Middle frontal gyrus (tissue), 1 donor: Measurements from ENCODE around the gene KPNA3.
"Not testable (repeated sequence)": the region's sequence is repeated elsewhere in the genome, so short reads cannot be mapped to it uniquely, and the experiment has no call there.

Source experiments
- DNase-seq: peaks from one replicate; pipeline ENCODE4 v3.0.0-alpha.2; 2015; ENCODE audit warnings: low spot score; ENCODE audit errors: extremely low spot score

The KPNA3 gene

DNA sequence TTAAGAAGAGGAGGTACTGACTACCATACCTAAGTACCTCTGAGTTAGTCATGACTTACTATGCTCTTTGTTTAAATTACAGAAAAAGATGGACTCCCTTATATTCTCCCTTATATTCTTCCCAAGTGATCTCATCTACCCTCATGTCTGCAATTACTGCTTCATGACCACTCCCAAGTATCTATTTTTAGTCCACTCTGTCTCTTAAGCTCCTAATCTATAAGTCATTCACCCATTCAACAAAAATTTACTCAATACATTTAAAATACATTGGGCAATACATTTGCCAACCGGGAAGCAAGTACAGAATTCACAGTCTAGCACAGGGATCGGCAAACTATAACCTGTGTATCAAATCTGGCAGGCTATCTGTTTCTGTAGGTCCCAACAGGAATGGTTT is 42.6 kb downstream of the KPNA3 start:
- no peak for DNase-seq

DNA sequence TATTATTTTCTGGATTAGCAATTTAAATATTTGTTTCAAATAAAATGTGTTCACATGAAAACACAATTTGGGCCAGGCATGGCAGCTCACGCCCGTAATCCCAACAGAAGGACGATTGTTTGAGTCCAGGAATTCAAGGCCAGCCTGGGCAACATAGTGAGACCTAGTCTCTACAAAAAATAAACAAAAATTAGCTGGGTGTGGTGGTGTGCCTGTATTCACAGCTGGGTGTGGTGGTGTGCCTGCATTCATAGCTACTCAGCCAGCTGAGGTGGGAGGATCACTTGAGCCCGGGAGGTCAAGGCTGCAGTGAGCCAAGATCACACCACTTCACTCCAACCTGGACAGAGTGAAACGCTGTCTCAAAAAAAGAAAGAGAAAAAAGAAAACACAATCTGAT is 46.4 kb downstream of the KPNA3 start:
- DNase-seq, result no peak

DNA sequence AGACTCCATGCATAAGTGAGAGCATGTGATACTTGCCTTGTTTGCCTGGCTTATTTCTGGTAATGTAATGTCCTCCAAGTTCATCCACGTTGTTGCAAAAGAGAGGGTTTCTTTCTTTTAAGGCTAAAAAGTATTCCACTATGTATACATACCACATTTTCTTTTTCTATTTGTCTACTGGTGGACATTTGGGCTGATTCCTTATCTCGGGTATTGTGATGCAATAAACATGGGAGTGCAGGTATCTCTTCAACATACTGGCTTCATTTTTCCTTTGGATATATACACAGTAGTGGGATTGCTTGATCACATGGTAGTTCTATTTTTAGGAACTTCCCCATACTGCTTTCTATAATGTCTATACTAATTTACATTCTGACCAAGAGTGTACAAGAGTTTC is 51.6 kb downstream of the KPNA3 start:
- DNase-seq, result no peak

DNA sequence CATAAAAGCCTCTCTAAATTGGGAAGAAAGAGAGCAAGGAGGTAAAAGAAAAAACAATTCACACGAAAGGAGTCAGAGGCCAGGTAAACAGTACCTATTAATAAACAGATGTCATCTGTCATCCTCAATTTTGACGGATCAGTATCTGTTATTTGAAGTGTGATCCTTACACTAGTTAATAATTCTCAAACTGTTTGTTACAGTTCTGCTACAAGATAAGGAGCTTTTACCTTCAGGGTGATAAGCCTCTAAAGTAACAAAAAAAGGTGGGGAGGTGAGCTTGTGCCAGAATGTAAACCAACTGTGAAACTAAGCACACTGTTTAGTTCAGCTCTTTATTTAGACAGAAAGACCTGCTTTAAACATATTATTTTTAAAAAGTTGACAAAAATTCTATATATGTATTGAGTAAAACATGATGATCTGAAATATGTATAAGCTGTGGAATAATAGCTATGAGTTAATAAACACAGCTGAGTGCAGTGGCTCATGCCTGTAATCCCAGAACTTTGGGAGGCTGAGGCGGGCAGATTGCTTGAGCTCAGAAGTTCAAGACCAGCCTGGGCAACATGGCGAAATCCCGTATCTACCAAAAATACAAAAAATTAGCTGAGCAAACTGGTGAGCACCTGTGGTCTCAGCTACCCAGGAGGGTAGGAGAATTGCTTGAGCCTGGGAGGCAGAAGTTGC is 52.8 kb downstream of the KPNA3 start:
- DNase-seq, result no peak

DNA sequence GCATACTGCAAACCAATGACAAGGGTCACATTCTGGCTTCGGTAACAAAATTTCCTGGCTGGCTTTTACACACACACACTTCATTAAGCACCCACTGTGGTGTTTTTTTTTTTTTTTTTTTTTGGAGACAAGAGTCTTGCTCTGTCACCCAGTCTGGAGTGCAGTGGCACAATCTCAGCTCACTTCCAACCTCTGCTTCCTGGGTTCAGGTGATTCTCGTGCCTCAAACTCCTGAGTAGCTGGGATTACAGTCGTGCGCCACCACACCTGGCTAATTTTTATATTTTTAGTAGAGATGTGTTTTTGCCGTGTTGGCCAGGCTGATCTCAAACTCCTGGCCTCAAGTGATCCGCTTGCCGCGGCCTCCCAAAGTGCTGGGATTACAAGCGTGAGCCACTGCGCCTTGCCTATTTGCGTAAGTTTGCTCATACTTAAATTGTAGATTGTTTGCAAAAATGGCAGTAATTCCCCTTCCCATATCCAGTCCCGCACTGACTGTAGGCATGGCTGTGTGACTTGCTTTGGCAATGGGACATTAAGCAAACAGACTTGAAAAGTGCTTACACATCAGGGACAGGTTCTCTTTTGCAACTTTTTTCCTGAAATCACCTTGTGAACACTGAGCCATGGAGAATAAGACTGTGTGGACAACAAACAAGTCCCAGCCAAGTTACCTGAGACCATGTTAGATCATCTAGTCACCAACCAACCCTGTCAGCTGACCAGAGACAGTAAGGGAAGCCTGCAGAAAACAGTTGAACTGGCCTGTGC is 59.1 kb downstream of the KPNA3 start:
- DNase-seq, result no peak

DNA sequence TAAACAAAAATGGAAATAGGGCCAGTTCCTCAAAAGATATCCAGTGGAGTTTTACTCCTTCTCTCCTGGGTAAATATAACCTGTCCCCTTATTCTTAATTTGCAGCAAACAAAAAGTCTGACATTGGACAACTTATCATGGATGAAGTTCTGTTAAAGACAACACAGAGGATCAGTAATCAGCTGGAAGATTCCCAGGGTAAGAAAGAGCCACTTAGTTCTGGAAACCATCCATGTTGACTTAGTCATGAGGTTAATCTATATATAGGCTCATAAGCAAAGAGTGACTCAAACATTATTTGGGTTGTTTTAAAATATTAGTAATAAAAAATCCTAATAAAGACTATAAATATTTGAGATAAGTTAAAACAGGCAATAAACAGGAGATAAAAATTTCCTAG is 60.7 kb downstream of the KPNA3 start:
- no peak for DNase-seq

DNA sequence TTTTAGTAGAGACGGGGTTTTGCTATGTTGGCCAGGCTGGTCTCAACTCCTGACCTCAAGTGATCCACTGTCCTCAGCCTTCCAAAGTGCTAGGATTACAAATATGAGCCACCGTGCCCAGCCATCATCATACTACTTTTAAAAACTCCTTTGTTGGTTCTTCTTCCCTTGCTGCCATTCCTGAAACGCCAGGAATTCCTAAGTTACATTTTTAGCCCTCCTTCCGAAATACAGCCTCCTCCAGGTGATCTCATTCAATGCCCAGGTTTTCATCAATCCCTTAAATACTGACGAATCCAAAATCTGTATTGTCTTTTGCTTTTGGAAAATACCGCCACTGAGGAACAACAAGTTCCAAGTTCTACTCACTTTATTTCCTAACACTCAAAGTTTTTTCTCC is 75.9 kb downstream of the KPNA3 start:
- DNase-seq, result no peak

DNA sequence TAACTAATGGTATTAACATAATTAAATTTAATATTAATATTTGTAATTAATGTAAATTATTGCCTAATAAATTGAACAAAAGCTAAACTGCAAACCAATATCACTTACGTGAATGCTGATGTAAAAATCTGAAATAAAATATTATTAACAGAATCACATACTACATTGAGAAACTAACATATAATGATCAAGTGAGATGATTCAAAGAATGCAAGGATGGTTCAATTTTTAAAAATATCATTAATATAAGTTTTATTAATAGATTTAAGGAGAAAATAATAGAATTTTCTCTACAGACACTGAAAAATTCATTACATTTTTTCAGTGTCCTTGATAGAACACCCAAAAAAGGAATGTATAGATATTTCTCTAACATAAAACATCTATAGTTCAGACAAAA is 77.7 kb downstream of the KPNA3 start:
- no peak for DNase-seq

DNA sequence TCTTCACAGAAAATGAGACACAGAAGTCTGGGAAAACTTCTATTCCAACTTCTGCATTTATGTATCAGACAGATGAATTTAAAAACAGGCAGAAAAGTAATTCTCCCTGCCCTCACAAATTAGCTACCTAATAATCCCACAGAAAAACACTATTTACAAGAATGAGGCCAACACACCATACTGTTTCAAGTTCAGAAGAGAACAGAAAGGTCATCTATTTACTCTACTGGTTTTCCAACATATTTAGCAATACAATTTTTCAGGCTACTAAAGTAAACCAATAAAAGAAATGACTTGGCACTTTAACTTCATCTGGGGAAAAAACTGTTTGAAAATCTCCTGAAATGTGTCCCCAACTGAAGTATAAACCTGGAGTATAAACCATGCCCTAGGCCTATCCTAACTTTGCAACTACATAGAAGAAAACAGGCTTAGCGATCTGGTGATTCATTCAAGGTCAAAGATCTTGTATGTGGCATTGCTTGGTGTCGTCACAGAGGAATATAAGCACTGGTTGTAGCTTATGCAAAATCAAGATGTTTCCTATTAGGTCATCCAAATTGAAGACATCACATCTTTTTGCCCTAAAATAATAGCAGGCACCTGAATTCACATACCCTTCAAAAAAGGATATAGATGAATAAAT is 81.1 kb downstream of the KPNA3 start:
- DNase-seq, result no peak

DNA sequence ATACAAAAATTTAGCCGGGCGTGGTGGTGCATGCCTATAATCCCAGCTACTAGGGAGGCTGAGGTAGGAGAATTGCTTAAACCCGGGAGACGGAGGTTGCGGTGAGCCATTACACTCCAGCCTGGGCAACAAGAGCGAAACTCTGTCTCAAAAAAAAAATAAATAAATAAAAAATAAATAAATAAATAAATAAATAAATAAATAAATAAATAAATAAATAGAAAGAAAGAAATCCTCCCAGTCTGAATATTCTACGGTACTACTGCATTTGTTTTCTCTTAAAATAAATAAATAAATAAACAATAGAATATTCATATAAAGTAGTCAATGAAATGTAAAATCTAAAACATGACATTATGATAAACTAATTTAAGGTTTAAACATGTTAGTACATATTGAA is 88.2 kb downstream of the KPNA3 start:
- not testable (repeated sequence) for DNase-seq

DNA sequence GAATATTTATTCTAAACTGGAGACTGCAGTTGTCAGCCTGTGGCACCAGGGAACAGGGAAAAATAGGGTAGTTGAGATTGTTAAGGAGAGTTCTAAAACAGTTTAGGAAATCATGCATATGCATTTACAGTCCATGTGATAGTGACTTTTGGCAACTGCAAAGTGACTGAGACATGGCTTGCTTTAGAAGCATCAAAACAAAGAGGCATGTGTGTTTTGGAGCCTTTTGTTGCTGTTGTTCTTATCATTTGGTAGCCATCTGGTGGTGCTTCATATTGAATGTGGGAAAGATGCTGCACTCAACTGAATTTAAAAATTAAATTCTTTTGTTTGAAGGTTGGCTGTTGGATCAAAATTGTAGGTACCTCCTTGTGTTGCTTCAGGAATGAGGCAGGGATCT is 91.0 kb downstream of the KPNA3 start:
- DNase-seq, result no peak

DNA sequence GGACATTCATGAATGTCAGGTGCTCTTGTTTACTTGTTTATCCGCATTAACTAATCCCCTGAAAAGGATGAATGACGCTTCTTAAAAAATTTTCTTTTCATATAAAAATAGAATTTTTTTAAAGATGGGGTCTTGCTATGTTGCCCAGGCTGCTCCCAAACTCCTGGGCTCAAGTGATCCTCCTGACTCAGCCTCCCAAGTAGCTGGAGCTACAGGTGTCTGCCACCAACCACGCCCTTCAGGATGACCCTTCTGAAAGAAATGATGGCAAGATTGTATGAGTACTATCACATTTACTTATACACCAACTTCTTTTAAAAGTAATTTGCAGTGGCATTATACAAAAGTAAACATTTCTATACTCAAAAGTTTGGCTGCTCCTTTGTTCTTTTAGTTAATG is 95.0 kb downstream of the KPNA3 start:
- DNase-seq, result no peak

DNA sequence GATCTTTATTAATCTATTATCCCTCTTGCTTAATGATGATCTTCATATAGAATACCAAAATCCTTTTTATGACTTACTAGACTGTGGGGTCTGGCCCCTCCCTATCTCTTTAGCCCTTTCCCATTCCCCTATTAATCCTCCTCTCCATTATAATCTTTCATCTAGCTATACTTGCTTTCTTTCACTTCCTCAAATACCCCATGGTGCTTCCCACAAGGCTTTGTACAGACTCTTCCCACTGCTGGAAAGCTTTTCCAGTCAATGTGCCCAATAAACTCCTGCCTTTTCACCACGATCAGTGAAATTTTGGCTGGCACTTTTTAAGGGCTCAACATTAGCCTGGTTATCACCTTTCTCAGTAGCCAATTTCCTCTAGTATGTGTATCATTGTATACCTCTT is 98.0 kb downstream of the KPNA3 start:
- DNase-seq, result no peak

DNA sequence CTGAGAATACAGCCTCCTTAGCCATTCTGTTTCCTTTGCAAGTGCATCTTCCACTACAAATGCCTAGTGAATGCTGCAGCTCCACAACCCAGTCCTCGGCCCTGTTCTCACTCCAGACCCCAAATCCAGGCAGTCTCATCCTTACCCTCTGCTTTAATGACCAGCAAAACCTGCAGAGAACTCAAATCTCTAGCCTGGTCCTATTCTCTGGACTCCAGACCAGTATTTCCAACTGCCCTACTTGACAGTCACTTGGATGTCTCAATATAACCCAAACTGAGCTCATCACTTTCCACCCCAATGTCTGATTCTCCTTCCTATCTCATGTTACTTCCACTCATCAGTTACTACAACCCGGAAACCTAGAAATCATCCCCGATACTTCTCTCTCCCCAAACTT is 98.6 kb downstream of the KPNA3 start:
- no peak for DNase-seq

DNA sequence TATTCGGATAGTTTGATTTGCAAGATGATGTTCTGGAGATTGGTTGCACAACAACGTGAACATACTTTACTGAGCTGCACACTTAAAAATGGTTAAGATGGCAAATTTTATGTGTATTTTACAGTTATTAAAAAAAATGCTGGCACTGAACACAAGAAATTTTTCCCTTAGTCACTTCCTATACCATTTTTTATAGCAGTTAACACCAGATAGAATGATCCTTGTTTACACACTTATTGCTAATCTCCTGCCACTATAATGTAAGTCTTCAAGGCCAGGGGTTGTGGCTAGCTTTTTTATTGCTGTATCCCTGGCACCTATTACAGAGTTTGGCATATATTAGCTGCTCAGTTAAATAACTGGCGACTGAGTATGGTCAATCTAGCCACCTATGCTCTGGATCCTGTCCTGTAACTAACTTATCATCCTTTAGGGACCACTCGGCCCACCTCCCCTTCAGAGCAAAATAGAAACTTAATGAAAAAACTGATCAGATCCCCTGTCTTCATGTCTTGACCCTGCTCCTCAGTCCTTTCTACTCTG is 99.2 kb downstream of the KPNA3 start:
- DNase-seq, result no peak

DNA sequence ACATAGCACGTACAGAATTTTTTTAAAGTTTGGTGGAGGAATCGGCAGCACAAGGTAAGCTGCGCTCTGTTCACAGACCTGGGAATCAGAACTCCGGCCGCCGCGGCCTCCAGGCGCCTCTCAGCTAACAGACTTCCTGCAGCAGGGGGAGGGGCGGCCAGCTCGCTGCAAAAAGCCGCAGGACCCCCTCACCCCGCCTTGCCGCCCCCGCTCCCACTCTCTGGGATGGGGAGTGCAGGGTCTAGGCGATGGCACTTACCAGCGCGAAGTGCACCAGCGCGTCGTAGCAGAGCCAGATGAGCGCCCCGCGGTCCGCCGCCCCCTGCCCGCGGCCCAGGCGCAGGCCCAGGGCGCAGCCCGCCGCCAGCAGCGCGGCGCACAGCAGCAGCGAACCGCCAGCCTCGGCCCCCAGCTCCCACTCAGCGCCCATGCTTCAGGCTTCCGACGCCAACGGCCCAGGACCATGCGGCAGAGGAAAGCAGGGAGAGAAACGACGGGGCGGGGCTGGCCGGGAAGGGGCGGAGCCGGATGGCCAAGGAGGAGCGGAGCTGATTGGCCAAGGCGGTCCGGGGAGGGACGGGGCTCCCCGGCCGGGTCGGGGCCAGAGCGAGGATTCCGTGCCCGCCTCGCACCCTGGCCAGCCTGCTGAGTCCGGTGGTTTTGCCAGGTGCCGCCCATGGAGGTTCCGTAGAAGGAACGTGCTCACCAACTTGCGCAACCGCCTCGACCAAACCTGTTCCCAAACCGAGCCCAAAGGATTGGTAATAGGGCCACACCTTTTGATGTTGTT is 101.3 kb downstream of the KPNA3 start, which contains the start of gene EBPL:
EBPL (minus strand) TSS at position 492 of the 790 bp plus-strand sequence; CDS start at position 430, 62 bp downstream.
- peak; percentile 73 for DNase-seq

DNA sequence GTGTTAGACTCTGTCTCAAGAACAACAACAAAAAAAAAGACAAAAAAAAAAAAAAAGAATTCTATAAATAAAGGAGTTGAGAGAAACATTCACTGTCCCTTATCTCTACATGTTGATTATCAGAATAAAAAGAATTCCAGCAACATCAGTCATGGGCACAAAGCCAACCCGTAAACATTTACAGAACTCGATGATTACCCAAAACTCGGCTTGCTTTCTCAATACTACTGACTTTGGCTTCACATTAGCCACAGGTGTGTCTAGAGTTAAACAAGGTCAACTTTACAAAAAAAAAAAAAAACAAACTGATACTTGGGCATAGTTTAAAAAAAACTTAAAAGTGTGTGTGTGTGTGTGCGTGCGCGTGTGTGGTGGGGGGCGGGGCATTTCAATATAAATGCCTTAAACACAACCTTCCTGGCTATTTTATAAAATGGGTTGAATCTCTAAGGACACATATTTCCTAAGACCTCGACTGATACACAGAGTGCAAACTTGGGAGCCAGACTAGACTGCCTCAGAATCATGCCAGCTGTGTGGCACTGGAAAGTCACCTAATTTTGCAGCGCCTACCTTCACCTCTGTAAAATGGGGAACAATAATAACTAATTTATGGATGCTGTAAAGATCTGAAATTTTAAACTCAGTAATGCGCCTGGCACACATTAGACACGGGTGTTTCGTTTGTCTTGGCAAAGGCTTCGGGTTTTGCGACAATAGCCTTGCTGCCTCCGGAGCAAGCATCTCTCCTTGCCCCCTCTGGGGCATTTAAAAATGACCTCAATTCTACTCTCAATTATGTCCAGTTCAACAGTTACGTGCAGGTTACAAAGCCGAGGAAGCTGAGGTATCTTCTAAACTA is 102.1 kb downstream of the KPNA3 start:
- DNase-seq, result no peak

DNA sequence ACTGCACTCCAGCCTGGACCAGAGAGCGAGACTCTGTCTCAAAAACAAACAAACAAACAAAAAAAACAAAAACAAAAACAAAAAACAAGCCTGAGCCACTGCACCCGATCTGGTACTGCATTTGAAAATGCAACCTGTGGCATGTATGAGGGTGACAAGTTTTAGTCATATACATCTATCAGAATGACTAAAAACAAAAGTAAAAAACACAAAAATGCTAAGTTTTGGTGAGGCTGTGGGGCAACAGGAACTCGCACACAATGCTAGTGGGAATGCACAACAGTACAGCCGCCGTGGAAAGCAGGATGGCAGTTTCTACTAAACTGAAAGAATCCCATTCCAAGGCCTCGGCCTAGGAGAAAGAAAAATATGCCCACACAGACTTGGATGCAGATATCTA is 109.0 kb downstream of the KPNA3 start:
- DNase-seq, result no peak

DNA sequence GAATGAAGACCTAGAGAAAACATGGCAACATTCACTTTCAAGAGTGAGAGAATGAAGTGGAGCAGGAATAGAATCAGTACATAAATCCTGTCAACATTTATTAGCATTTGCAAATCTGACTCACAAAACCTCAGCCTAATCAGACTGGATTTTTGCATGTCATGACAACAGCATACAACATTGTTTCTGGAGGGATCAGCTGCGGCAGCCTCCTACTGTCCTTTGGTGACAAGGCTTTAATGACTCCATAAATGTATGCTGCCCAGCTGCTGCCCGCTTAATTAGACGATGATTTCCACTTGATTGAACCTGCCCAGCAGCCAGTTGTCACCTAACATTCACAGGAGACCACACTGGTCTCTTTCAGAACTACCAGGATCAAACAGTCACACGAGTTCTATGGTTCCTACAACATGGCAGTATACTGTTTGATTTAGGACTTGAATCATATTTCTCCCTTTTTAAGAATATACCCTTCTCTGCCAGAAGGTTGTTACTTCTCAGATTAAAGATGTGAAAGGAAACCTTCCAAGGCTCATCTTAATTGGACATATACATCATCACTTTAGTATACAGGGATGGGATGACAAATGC is 110.5 kb downstream of the KPNA3 start:
- no peak for DNase-seq

DNA sequence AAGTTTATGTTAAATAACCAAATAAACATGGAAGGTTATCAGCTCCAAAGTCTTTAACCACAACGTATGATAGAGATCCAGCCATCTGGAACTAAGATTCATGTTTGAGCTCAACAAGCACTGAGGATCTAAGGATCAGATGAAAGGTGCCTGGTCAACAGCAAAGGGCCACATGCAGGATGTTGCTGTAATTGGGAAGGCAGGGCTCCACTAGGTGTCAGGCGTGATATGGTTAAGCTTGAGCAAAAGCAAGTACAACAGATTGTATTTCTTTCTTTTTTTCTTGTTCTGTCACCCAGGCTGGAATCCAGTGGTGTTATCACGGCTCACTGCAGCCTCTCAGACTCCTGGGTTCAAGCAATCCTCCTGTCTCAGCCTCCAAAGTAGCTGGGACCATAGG is 113.2 kb downstream of the KPNA3 start:
- no peak for DNase-seq
